Omental fat pad (tissue), 4 donors: ENCODE results near the gene IL12RB2. TPM values are rescaled to one million over a fixed set of nuclear protein-coding genes. Genes with fewer than 3 reads are reported as not detected.

ENCODE experiments used
- ATAC-seq: fragments of 150-250 bp; one replicate; pipeline ENCODE4 v1.9.1; 2016; ENCODE audit warnings: mild to moderate bottlenecking, moderate library complexity; ENCODE audit not compliant: low FRiP score
- DNase-seq: peaks from one replicate; pipeline ENCODE4 v3.0.0-alpha.2; 2019; ENCODE audit warnings: low spot score
- CTCF ChIP-seq, 3 donors: fragments of 450-650 bp; IDR thresholded peaks; one replicate each; pipeline ENCODE4 v1.5.1; 2016 to 2017; ENCODE audit warnings: antibody characterized with exemption in 3 of 3, mild to moderate bottlenecking in 3 of 3, moderate library complexity in 2 of 3
- total RNA-seq, 4 donors: library from RNA; depleted of rRNA; stranded (reverse); fragments of >200 nt; gene quantifications; one replicate each; pipeline ENCODE4 v1.1.0, GENCODE V29; 2016

The IL12RB2 gene
- total RNA-seq, 4 donors from 2014 or later = 2.0 to 8.9 (median 6.5) TPM

DNA sequence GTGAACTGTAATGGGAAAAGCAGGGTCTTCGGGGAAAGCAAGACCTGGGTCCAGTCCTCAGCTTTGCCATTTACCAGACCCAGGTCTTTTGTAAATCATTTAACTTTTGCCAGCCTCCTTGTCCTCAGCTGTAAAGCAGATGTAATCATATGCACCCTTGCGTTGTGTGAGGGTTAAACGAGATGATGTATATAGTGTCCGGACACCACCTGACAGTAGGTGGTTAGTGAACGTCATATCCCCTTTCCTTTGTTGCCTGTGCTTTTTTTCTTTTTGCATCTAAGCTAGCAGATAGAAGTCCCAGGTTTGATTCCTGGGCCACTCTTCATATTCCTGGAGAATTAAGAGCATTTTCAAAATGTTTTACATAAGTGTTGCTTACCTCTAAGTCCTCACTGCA, 28.5 kb downstream of the IL12RB2 start:
- ATAC-seq (no peak), DNase-seq (no peak)
- TF ChIP-seq CTCF (IDR thresholded peaks at IDR 0.05) = no peak

- ATAC-seq = no peak
- no peak for TF ChIP-seq CTCF (IDR thresholded peaks at IDR 0.05)
- DNase-seq = no peak
These were observed 29.1 kb downstream of the IL12RB2 start for GRCh38 chr1:67336783-67337182.

DNA sequence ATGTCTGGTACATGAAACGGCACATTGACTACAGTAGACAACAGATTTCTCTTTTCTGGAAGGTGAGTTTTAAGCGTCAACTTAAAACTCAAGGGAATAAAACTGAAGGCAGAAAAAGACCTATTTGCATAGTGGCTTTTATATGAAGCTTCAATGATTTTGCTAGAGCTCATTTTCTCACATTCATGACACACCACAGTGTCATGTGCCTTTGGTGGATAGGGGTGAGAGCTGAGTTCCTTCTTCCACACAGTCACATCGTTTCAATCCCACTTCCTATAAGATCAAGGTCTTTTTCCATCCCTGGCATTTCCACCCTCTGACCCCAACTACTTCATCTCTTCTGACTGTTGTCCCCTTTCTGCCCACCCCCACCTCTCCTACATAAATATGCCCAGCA, 31.0 kb downstream of the IL12RB2 start:
- no peak for TF ChIP-seq CTCF (IDR thresholded peaks at IDR 0.05)
- ATAC-seq = no peak
- DNase-seq = no peak

- ATAC-seq = no peak
- no peak for TF ChIP-seq CTCF (IDR thresholded peaks at IDR 0.05)
These were observed 32.1 kb downstream of the IL12RB2 start for GRCh38 chr1:67339623-67340343.

DNA sequence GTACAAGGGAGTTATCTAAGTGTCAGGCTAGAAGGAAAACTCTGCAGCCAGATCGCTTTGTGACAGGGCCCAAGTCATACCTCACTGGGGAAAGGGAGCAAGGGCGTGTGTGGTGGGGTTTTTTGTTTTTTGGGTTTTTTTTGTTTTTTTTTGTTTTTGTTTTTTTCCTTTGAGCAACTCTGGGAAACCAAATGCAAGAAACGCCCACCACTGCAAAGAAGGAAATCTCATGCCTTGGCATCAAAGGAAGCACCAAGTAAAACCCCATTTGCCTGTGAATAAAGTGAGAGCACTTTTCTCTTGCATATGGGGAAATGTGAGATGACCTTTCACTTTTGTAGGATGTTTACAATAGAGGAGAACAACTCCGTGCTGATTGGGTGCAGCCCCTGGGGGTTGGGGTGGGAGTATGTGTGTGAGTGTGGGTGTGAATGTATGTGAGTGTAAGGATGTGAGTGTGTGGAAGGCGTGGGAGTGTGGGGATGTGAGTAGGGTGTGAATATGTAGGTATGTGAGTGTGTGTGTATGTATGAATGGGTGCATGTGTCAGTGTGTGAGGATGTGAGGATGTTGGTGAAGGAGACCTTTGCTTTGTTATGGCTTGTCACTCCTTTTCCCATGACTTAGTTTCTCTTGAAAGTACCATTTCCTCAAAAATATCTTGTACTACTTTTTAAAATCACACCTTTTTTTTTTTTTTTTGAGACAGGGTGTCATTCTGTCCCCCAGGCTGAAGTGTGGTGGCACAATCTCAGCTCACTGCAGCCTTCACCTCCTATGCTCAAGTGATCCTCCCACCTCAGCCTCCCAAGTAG, 34.6 kb downstream of the IL12RB2 start:
- no peak for DNase-seq
- TF ChIP-seq CTCF (IDR thresholded peaks at IDR 0.05) = no peak

More at GRCh38 chr1:67339623-67340343, 32.1 kb downstream of the IL12RB2 start:
- no peak for DNase-seq

GRCh38 chr1:67345556-67345955, 37.9 kb downstream of the IL12RB2 start:
- DNase-seq (no peak), ATAC-seq (no peak)
- TF ChIP-seq CTCF (IDR thresholded peaks at IDR 0.05) = no peak

More for the DNA sequence above, 34.6 kb downstream of the IL12RB2 start:
- no peak for ATAC-seq
